CD4-positive, alpha-beta T cell (primary cell): ENCODE measurements around the gene PRKG1. TPM values are rescaled to one million over a fixed set of nuclear protein-coding genes. Genes with fewer than 3 reads are reported as not detected.

Experiments used
- ATAC-seq: fragments of 200-7000 bp; cut with Tn5 transposase; one replicate; pipeline ENCODE4 v1.10.0; 2022; ENCODE audit warnings: mild to moderate bottlenecking; ENCODE audit not compliant: poor library complexity
- CTCF ChIA-PET: fragments of 350-600 bp; sonication (Branson Sonifier 250); formaldehyde crosslinking; loops from one replicate; lab custom pipeline; 2021; ENCODE audit warnings: antibody characterized with exemption, inconsistent platforms; lab: Charles Lee
- POLR2A ChIA-PET: fragments of 350-600 bp; sonication (Branson Sonifier 250); formaldehyde crosslinking; loops from one replicate; lab custom pipeline; 2021; ENCODE audit warnings: antibody characterized with exemption, inconsistent platforms; lab: Charles Lee
- DNase-seq, 14 experiments: peaks; one replicate each; pipeline ENCODE4 v3.0.0-alpha.2; 2013 to 2020; ENCODE audit warnings: mixed read lengths in 2 of 14
- H3K27ac ChIP-seq, 2 donors: one replicate each; pipeline versions ENCODE4 v1.5.1 to v1.7.0; 2013; ENCODE audit warnings: low read length in 2 of 2, low read depth in 1 of 2, mild to moderate bottlenecking in 1 of 2
- H3K27me3 ChIP-seq, 2 experiments: 1 replicate in 1 of 2; 2 replicates in 1 of 2; pipeline versions ENCODE4 v1.6.1 to v1.7.0; 2013; ENCODE audit warnings: low read length in 2 of 2, control low read depth in 1 of 2, mild to moderate bottlenecking in 1 of 2, moderate library complexity in 1 of 2; ENCODE audit not compliant: insufficient read depth in 2 of 2, control insufficient read depth in 1 of 2
- H3K36me3 ChIP-seq: one replicate; pipeline ENCODE4 v1.6.1; 2013; ENCODE audit warnings: low read length, control low read depth; ENCODE audit not compliant: insufficient read depth
- H3K4me1 ChIP-seq: one replicate; pipeline ENCODE4 v1.6.1; 2013; ENCODE audit warnings: low read length, control low read depth; ENCODE audit not compliant: insufficient read depth
- H3K4me3 ChIP-seq: one replicate; pipeline ENCODE4 v1.5.1; 2013; ENCODE audit warnings: mild to moderate bottlenecking, low read length, moderate library complexity
- H3K9me3 ChIP-seq, 2 experiments: 1 replicate in 1 of 2; 2 replicates in 1 of 2; pipeline versions ENCODE4 v1.6.1 to v1.7.0; 2013; ENCODE audit warnings: low read length in 2 of 2, mild to moderate bottlenecking in 2 of 2, control low read depth in 1 of 2, moderate library complexity in 1 of 2; ENCODE audit not compliant: control insufficient read depth in 1 of 2, insufficient read depth in 1 of 2
- H3K27ac Mint-ChIP-seq: one replicate; pipeline ENCODE4 v1.8.0; 2020; ENCODE audit warnings: mixed read lengths
- H3K27me3 Mint-ChIP-seq: one replicate; pipeline ENCODE4 v1.8.0; 2021; ENCODE audit warnings: mixed read lengths
- H3K36me3 Mint-ChIP-seq: one replicate; pipeline ENCODE4 v1.8.0; 2021; ENCODE audit warnings: low read depth, mixed read lengths
- H3K4me1 Mint-ChIP-seq: one replicate; pipeline ENCODE4 v1.8.0; 2021; ENCODE audit warnings: low read depth, mixed read lengths
- H3K4me3 Mint-ChIP-seq: one replicate; pipeline ENCODE4 v1.8.0; 2020; ENCODE audit warnings: mild to moderate bottlenecking, mixed read lengths
- H3K9me3 Mint-ChIP-seq: one replicate; pipeline ENCODE4 v1.8.0; 2020; ENCODE audit warnings: mixed read lengths
- intact Hi-C, 2 experiments: fragments of 100-400 bp; cut with DNase I in 1 of 2; cut with micrococcal nuclease in 1 of 2; formaldehyde crosslinking; loops; one replicate each; pipeline versions ENCODE4 v1.15.1 to v1.9.0; 2023 to 2025; cut with DNase I, micrococcal nuclease
- total RNA-seq, 174 experiments: library from RNA in 2 of 174; stranded (reverse) in 2 of 174; gene quantifications; one replicate each; pipeline ENCODE4 v1.2.3 and lab custom pipeline; 2021 to 2026
- TF ChIP-seq, protein P1 (sequence below): fragments of 200-600 bp; IDR thresholded peaks from one replicate; pipeline ENCODE4 v1.8.0; 2022; ENCODE audit warnings: antibody characterized with exemption, mild to moderate bottlenecking

PRKG1 gene
- total RNA-seq, 2 experiments from 2014 or later = 0.31 TPM; not detected in 1

DNA sequence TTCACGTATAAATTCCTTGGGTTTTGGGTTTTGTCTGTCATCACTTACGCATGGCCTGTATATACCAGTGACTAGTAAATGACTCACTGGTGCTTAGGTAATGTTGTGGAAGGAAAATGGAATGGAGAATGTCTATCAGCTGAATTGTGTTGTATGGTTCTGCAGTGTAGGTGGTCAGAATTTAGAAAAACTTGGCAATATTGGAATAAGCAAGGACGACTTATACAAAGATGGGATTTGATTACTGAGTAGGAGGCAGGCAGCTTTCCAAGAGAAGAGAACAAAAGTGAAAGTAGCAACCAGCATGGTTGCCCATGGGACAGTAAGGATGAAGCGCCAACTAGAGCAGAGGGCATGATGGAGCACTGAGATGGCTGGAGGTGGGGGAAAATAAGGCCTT is 793.7 kb downstream of the PRKG1 start:
- Histone ChIP-seq H3K9me3 (no peaks in the 10 kb centered on the region), H3K4me1 (no peaks in the 10 kb centered on the region), H3K27ac (no peak overlapping the region), H3K36me3 (no peaks in the 10 kb centered on the region), H3K27me3 (no peaks in the 10 kb centered on the region), H3K4me3 (no peak overlapping the region)
- POLR2A ChIA-PET = no interaction called here
- H3K36me3 Mint-ChIP-seq = no peaks in the 10 kb centered on the region
- H3K9me3 Mint-ChIP-seq = no peaks in the 10 kb centered on the region
- intact Hi-C loops = no loop called here
- ATAC-seq (no peak), DNase-seq (no peak)
- H3K4me3 Mint-ChIP-seq = no peak overlapping the region
- no peaks in the 10 kb centered on the region for H3K27me3 Mint-ChIP-seq
- TF ChIP-seq, protein P1, sequence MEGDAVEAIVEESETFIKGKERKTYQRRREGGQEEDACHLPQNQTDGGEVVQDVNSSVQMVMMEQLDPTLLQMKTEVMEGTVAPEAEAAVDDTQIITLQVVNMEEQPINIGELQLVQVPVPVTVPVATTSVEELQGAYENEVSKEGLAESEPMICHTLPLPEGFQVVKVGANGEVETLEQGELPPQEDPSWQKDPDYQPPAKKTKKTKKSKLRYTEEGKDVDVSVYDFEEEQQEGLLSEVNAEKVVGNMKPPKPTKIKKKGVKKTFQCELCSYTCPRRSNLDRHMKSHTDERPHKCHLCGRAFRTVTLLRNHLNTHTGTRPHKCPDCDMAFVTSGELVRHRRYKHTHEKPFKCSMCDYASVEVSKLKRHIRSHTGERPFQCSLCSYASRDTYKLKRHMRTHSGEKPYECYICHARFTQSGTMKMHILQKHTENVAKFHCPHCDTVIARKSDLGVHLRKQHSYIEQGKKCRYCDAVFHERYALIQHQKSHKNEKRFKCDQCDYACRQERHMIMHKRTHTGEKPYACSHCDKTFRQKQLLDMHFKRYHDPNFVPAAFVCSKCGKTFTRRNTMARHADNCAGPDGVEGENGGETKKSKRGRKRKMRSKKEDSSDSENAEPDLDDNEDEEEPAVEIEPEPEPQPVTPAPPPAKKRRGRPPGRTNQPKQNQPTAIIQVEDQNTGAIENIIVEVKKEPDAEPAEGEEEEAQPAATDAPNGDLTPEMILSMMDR = no peak
- no peaks in the 10 kb centered on the region for H3K4me1 Mint-ChIP-seq
- no peak overlapping the region for H3K27ac Mint-ChIP-seq
- CTCF ChIA-PET = no interaction called here

- no peak for DNase-seq
- Mint-ChIP-seq H3K9me3 (no peaks in the 10 kb centered on the region), H3K27me3 (no peaks in the 10 kb centered on the region), H3K27ac (no peak overlapping the region), H3K36me3 (no peaks in the 10 kb centered on the region), H3K4me1 (peaks cover 8% of the 10 kb centered on the region), H3K4me3 (no peak overlapping the region)
- Histone ChIP-seq H3K27ac (no peak overlapping the region), H3K4me1 (no peaks in the 10 kb centered on the region), H3K9me3 (no peaks in the 10 kb centered on the region), H3K27me3 (no peaks in the 10 kb centered on the region), H3K36me3 (no peaks in the 10 kb centered on the region), H3K4me3 (no peak overlapping the region)
- CTCF ChIA-PET = interaction anchor here (1.3 kb wide), 1 partner anchor 46 kb away, joined by 3 read pairs; no protein-coding TSS in a partner anchor
- POLR2A ChIA-PET = no interaction called here
- intact Hi-C loops = no loop called here
- TF ChIP-seq, protein P1 = no peak
- ATAC-seq = no peak
Observed at GRCh38 chr10:51874131-51874530, 799.8 kb downstream of the PRKG1 start.

DNA sequence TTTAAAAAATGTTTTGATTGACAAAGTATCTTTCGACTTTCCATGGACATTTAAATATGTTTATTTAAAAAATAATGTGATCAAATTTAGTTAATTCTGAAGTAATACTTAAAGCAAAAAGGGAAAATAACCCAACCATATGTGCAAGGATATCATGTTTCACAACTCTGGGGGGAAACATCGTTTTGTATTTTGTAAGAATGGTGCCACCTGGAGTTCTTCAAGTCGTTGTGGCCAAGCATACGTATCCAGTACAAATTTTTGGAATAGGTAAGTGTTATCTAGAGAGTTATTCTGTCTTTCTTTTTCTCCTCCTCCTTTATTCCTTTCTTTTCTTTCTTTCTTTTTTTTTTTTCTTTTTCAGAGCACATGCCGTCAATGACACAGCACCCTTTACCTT is 801.3 kb downstream of the PRKG1 start:
- POLR2A ChIA-PET = no interaction called here
- no peak for DNase-seq
- Histone ChIP-seq H3K4me1 (no peaks in the 10 kb centered on the region), H3K9me3 (no peaks in the 10 kb centered on the region), H3K27me3 (no peaks in the 10 kb centered on the region), H3K27ac (no peak overlapping the region), H3K36me3 (no peaks in the 10 kb centered on the region), H3K4me3 (no peak overlapping the region)
- no peak for ATAC-seq
- intact Hi-C loops = no loop called here
- no peak overlapping the region for H3K4me3 Mint-ChIP-seq
- no peaks in the 10 kb centered on the region for H3K9me3 Mint-ChIP-seq
- H3K27ac Mint-ChIP-seq = no peak overlapping the region
- TF ChIP-seq, protein P1 = no peak
- CTCF ChIA-PET = interaction anchor here (1.3 kb wide), 1 partner anchor 45 kb away, joined by 3 read pairs; no protein-coding TSS in a partner anchor
- no peaks in the 10 kb centered on the region for H3K27me3 Mint-ChIP-seq
- H3K36me3 Mint-ChIP-seq = no peaks in the 10 kb centered on the region
- peaks cover 8% of the 10 kb centered on the region for H3K4me1 Mint-ChIP-seq
